ENCODE data around the gene ACVRL1.
A peak's percentile ranks its signal among the peaks of the same experiment; 100 is the strongest.

The ACVRL1 gene

GRCh38 chr12:51950682-51951198 is 43.4 kb downstream of the ACVRL1 start:
- no peaks in the 10 kb centered on the region for H3K9me2 ChIP-seq (replicated peaks; ENCODE audit: insufficient read depth, low read length)
- no peak overlapping the region for H3K27ac ChIP-seq (ENCODE audit: low read length)
- no peaks in the 10 kb centered on the region for H3K9me3 ChIP-seq (replicated peaks; ENCODE audit: insufficient read depth, low read length)
- H3K36me3 ChIP-seq (replicated peaks; ENCODE audit: insufficient read depth, low read length), result no peaks in the 10 kb centered on the region
- no peaks in the 10 kb centered on the region for H3K79me2 ChIP-seq (ENCODE audit: low read length)
- no peak overlapping the region for H3K9ac ChIP-seq (ENCODE audit: low read length)
- DNase-seq, result no peak
- peaks cover 5% of the 10 kb centered on the region; the same call in 1 of the 2 replicates for H3F3A ChIP-seq (ENCODE audit: insufficient read depth, low read length)
- H3K27me3 ChIP-seq (replicated peaks; ENCODE audit: insufficient read depth, low read length), result peaks cover 43% of the 10 kb centered on the region
- H3K4me2 ChIP-seq (ENCODE audit: low read depth, low read length), result peak overlapping the region; percentile 88
- H3K4me1 ChIP-seq (ENCODE audit: low read length), result peaks cover 5% of the 10 kb centered on the region; the same call in 1 of the 2 replicates
- no peaks in the 10 kb centered on the region for H4K20me1 ChIP-seq (ENCODE audit: insufficient read depth, low read length)
- peak overlapping the region; percentile 69 for H2AFZ ChIP-seq (ENCODE audit: low read length)
- peak overlapping the region; percentile 63 for H3K4me3 ChIP-seq (ENCODE audit: low read length)
- no peak for TF ChIP-seq EZH2 (optimal IDR thresholded peaks at IDR 0.05; ENCODE audit: low read depth, low read length)
- TF ChIP-seq EZH2phosphoT487 (IDR thresholded peaks at IDR 0.05; ENCODE audit: low read length), result no peak

- H3F3A ChIP-seq (ENCODE audit: insufficient read depth, low read length), result peaks cover 11% of the 10 kb centered on the region; the same call in 1 of the 2 replicates
- no peaks in the 10 kb centered on the region for H3K9me2 ChIP-seq (replicated peaks; ENCODE audit: insufficient read depth, low read length)
- no peaks in the 10 kb centered on the region for H4K20me1 ChIP-seq (ENCODE audit: insufficient read depth, low read length)
- peak; percentile 87 for DNase-seq
- H3K4me3 ChIP-seq (ENCODE audit: low read length), result peak within 1 kb of the TSS; percentile 64
- peaks cover 43% of the 10 kb centered on the region for H3K27me3 ChIP-seq (replicated peaks; ENCODE audit: insufficient read depth, low read length)
- no peaks in the 10 kb centered on the region for H3K36me3 ChIP-seq (replicated peaks; ENCODE audit: insufficient read depth, low read length)
- H3K9ac ChIP-seq (ENCODE audit: low read length), result peak within 1 kb of the TSS; percentile 65
- peak within 1 kb of the TSS; percentile 80 for H2AFZ ChIP-seq (ENCODE audit: low read length)
- H3K27ac ChIP-seq (ENCODE audit: low read length), result no peak within 1 kb of the TSS
- no peaks in the 10 kb centered on the region for H3K79me2 ChIP-seq (ENCODE audit: low read length)
- peak within 1 kb of the TSS; percentile 88 for H3K4me2 ChIP-seq (ENCODE audit: low read depth, low read length)
- no peaks in the 10 kb centered on the region for H3K9me3 ChIP-seq (replicated peaks; ENCODE audit: insufficient read depth, low read length)
- TF ChIP-seq EZH2phosphoT487 (IDR thresholded peaks at IDR 0.05; ENCODE audit: low read length) (no peak), CTCF (IDR thresholded peaks at IDR 0.05; ENCODE audit: low read length) (no peak), EZH2 (optimal IDR thresholded peaks at IDR 0.05; ENCODE audit: low read depth, low read length) (no peak)
- H3K4me1 ChIP-seq (ENCODE audit: low read length), result peaks cover 11% of the 10 kb centered on the region
These were observed 44.0 kb downstream of the ACVRL1 start, which contains the start of gene ACVR1B for GRCh38 chr12:51951199-51951842. ACVR1B (plus strand) TSS chr12:51951699; CDS start chr12:51951744, 45 bp downstream.

- no peaks in the 10 kb centered on the region for H3K79me2 ChIP-seq (ENCODE audit: low read length)
These were observed 44.8 kb downstream of the ACVRL1 start for GRCh38 chr12:51951843-51952722.

More at GRCh38 chr12:51951843-51952722, 44.8 kb downstream of the ACVRL1 start:
- Histone ChIP-seq H2AFZ (ENCODE audit: low read length) (peak overlapping the region; percentile 80), H3K9ac (ENCODE audit: low read length) (peak overlapping the region; percentile 65), H3K36me3 (replicated peaks; ENCODE audit: insufficient read depth, low read length) (no peaks in the 10 kb centered on the region), H3K27me3 (replicated peaks; ENCODE audit: insufficient read depth, low read length) (peaks cover 43% of the 10 kb centered on the region), H3K4me3 (ENCODE audit: low read length) (peak overlapping the region; percentile 64), H3K27ac (ENCODE audit: low read length) (no peak overlapping the region), H3K9me3 (replicated peaks; ENCODE audit: insufficient read depth, low read length) (no peaks in the 10 kb centered on the region), H4K20me1 (ENCODE audit: insufficient read depth, low read length) (no peaks in the 10 kb centered on the region), H3K4me2 (ENCODE audit: low read depth, low read length) (peak overlapping the region; percentile 88), H3K4me1 (ENCODE audit: low read length) (peaks cover 14% of the 10 kb centered on the region), H3K9me2 (replicated peaks; ENCODE audit: insufficient read depth, low read length) (no peaks in the 10 kb centered on the region), H3F3A (ENCODE audit: insufficient read depth, low read length) (peaks cover 12% of the 10 kb centered on the region; the same call in 1 of the 2 replicates)
- DNase-seq, result no peak
- TF ChIP-seq EZH2phosphoT487 (IDR thresholded peaks at IDR 0.05; ENCODE audit: low read length), result no peak
- TF ChIP-seq CTCF (IDR thresholded peaks at IDR 0.05; ENCODE audit: low read length), result no peak
- TF ChIP-seq EZH2 (optimal IDR thresholded peaks at IDR 0.05; ENCODE audit: low read depth, low read length), result no peak
